H9 (cell line): ENCODE data around the gene TMEM184A. TPM values are rescaled to one million over a fixed set of nuclear protein-coding genes. Genes with fewer than 3 reads are reported as not detected.

ENCODE experiments used
- DNase-seq: peaks from one replicate; pipeline ENCODE4 v3.0.0-alpha.2; 2017
- H2AFZ ChIP-seq: one replicate; pipeline ENCODE4 v1.6.1; 2013; ENCODE audit warnings: mild to moderate bottlenecking, low read length, control low read depth, moderate library complexity
- H2AK5ac ChIP-seq: 2 replicates; pipeline ENCODE4 v1.6.1; 2013; ENCODE audit warnings: low read length, control low read depth, mixed read lengths; ENCODE audit not compliant: insufficient read length
- H2BK120ac ChIP-seq: one replicate; pipeline ENCODE4 v1.6.1; 2013; ENCODE audit warnings: low read depth, mild to moderate bottlenecking, low read length, control low read depth, inconsistent platforms; ENCODE audit not compliant: poor library complexity, severe bottlenecking
- H2BK12ac ChIP-seq: 2 replicates; pipeline ENCODE4 v1.6.1; 2013; ENCODE audit warnings: low read length, control low read depth, mixed read lengths, low read depth; ENCODE audit not compliant: insufficient read length
- H2BK15ac ChIP-seq: 2 replicates; pipeline ENCODE4 v1.6.1; 2013; ENCODE audit warnings: low read depth, low read length, control low read depth
- H2BK20ac ChIP-seq: one replicate; pipeline ENCODE4 v1.6.1; 2013; ENCODE audit warnings: low read depth, mild to moderate bottlenecking, low read length, control low read depth, inconsistent platforms; ENCODE audit not compliant: poor library complexity, severe bottlenecking
- H2BK5ac ChIP-seq: 2 replicates; pipeline ENCODE4 v1.6.1; 2013; ENCODE audit warnings: low read length, control low read depth, mixed read lengths; ENCODE audit not compliant: insufficient read length
- H3K14ac ChIP-seq: 2 replicates; pipeline ENCODE4 v1.6.1; 2013; ENCODE audit warnings: low read length, control low read depth; ENCODE audit not compliant: insufficient read depth
- H3K18ac ChIP-seq: 2 replicates; pipeline ENCODE4 v1.6.1; 2013; ENCODE audit warnings: low read depth, mild to moderate bottlenecking, mixed read lengths, low read length, control low read depth; ENCODE audit not compliant: insufficient read length
- H3K23ac ChIP-seq: 2 replicates; pipeline ENCODE4 v1.6.1; 2013; ENCODE audit warnings: low read length, control low read depth, mixed read lengths, low read depth; ENCODE audit not compliant: insufficient read length
- H3K23me2 ChIP-seq: 2 replicates; pipeline ENCODE4 v1.6.1; 2013; ENCODE audit warnings: low read depth, mild to moderate bottlenecking, mixed read lengths, low read length, control low read depth; ENCODE audit not compliant: insufficient read length, poor library complexity, severe bottlenecking
- H3K27ac ChIP-seq: 2 replicates; pipeline ENCODE4 v1.5.1; 2013; ENCODE audit warnings: low read length, control low read depth, mixed read lengths, low read depth; ENCODE audit not compliant: insufficient read length
- H3K27me3 ChIP-seq: 2 replicates; pipeline ENCODE4 v1.6.1; 2013; ENCODE audit warnings: low read length, control low read depth, inconsistent platforms; ENCODE audit not compliant: insufficient read depth
- H3K4ac ChIP-seq: 2 replicates; pipeline ENCODE4 v1.6.1; 2013; ENCODE audit warnings: low read depth, mild to moderate bottlenecking, control low read depth, inconsistent platforms, low read length, moderate library complexity
- H3K4me1 ChIP-seq: 2 replicates; pipeline ENCODE4 v1.6.1; 2013; ENCODE audit warnings: low read length, control low read depth, inconsistent platforms; ENCODE audit not compliant: insufficient read depth
- H3K4me2 ChIP-seq: 2 replicates; pipeline ENCODE4 v1.6.1; 2013; ENCODE audit warnings: low read length, control low read depth, mixed read lengths; ENCODE audit not compliant: insufficient read length, insufficient read depth
- H3K56ac ChIP-seq: 2 replicates; pipeline ENCODE4 v1.6.1; 2013; ENCODE audit warnings: low read depth, mild to moderate bottlenecking, mixed read lengths, low read length, control low read depth; ENCODE audit not compliant: insufficient read length
- H3K79me1 ChIP-seq: 2 replicates; pipeline ENCODE4 v1.6.1; 2013; ENCODE audit warnings: low read depth, mild to moderate bottlenecking, moderate library complexity, low read length, control low read depth, inconsistent platforms; ENCODE audit not compliant: insufficient read depth, poor library complexity, severe bottlenecking
- H3K79me2 ChIP-seq: 2 replicates; pipeline ENCODE4 v1.6.1; 2013; ENCODE audit warnings: low read length, control low read depth, inconsistent platforms; ENCODE audit not compliant: insufficient read depth
- H3K9ac ChIP-seq: 2 replicates; pipeline ENCODE4 v1.6.1; 2013; ENCODE audit warnings: low read length, control low read depth, mixed read lengths; ENCODE audit not compliant: insufficient read length; ENCODE audit errors: extremely low read depth
- H3K9me3 ChIP-seq: one replicate; pipeline ENCODE4 v1.6.1; 2013; ENCODE audit warnings: low read depth, low read length, inconsistent platforms; ENCODE audit not compliant: control insufficient read depth
- H3T11ph ChIP-seq: one replicate; pipeline ENCODE4 v1.6.1; 2013; ENCODE audit warnings: mild to moderate bottlenecking, low read length, control low read depth, inconsistent platforms
- H4K20me1 ChIP-seq: one replicate; pipeline ENCODE4 v1.6.1; 2013; ENCODE audit not compliant: control insufficient read depth, insufficient read length, insufficient read depth
- H4K5ac ChIP-seq: 2 replicates; pipeline ENCODE4 v1.6.1; 2013; ENCODE audit warnings: low read depth, mild to moderate bottlenecking, mixed read lengths, low read length, control low read depth; ENCODE audit not compliant: insufficient read length
- H4K8ac ChIP-seq: replicated peaks from 2 replicates; pipeline ENCODE4 v1.6.1; 2013; ENCODE audit warnings: low read length, control low read depth, mixed read lengths, low read depth; ENCODE audit not compliant: insufficient read length
- H4K91ac ChIP-seq: 2 replicates; pipeline ENCODE4 v1.6.1; 2013; ENCODE audit warnings: low read depth, mild to moderate bottlenecking, moderate library complexity, mixed read lengths, low read length, control low read depth; ENCODE audit not compliant: insufficient read length
- H3K27ac Mint-ChIP-seq, 3 experiments: 2 replicates in 2 of 3; 3 replicates in 1 of 3; pipeline ENCODE4 v1.8.0; 2020 to 2021; ENCODE audit warnings: mixed read lengths in 3 of 3, mild to moderate bottlenecking in 1 of 3, moderate library complexity in 1 of 3
- H3K27me3 Mint-ChIP-seq: 2 replicates; pipeline ENCODE4 v1.8.0; 2021; ENCODE audit warnings: low read depth, mild to moderate bottlenecking, moderate library complexity, mixed read lengths
- H3K36me3 Mint-ChIP-seq, 3 experiments: 2 replicates in 2 of 3; 3 replicates in 1 of 3; pipeline ENCODE4 v1.8.0; 2020 to 2021; ENCODE audit warnings: low read depth in 3 of 3, mixed read lengths in 3 of 3; ENCODE audit not compliant: insufficient read depth in 1 of 3
- H3K4me1 Mint-ChIP-seq, 2 experiments: 2 replicates each; pipeline ENCODE4 v1.8.0; 2020; ENCODE audit warnings: mixed read lengths in 2 of 2
- H3K4me3 Mint-ChIP-seq, 2 experiments: 2 replicates in 1 of 2; 3 replicates in 1 of 2; pipeline ENCODE4 v1.8.0; 2020 to 2021; ENCODE audit warnings: mild to moderate bottlenecking in 2 of 2, mixed read lengths in 2 of 2, moderate library complexity in 1 of 2
- H3K9me3 Mint-ChIP-seq, 2 experiments: 2 replicates in 1 of 2; 3 replicates in 1 of 2; pipeline ENCODE4 v1.8.0; 2020; ENCODE audit warnings: mild to moderate bottlenecking in 2 of 2, mixed read lengths in 2 of 2, moderate library complexity in 1 of 2
- CTCF ChIP-seq: fragments of 200-600 bp; sonication (generic); conservative IDR thresholded peaks from 3 replicates; pipeline ENCODE4 v1.8.0; 2021; ENCODE audit warnings: antibody characterized with exemption, mild to moderate bottlenecking
- WGBS: extraction: QIAGEN DNeasy Blood & Tissue Kit; methylation state at CpG from one replicate; pipeline ENCODE4 v1.1.7; 2013; ENCODE audit warnings: missing lambda C conversion rate, low lambda C conversion rate, mixed read lengths; ENCODE audit not compliant: insufficient read length; ENCODE audit errors: extremely low coverage; 5-methylcytosine and 5-hydroxymethylcytosine counted together
- total RNA-seq: library from RNA; stranded (reverse); gene quantifications from 2 replicates; pipeline ENCODE4 v1.2.1, GENCODE V29; 2021

The TMEM184A gene
- total RNA-seq, 1 experiment from 2014 or later = 1.3 TPM

GRCh38 chr7:1590887-1591286 lies 34.9 kb upstream of the TMEM184A start:
- Histone ChIP-seq H2BK20ac (no peak overlapping the region), H3K4ac (no peak overlapping the region), H4K91ac (no peak overlapping the region), H3K4me2 (no peak overlapping the region), H2BK5ac (no peak overlapping the region), H2BK12ac (no peak overlapping the region), H4K20me1 (no peaks in the 10 kb centered on the region), H2AK5ac (no peak overlapping the region), H3K18ac (no peak overlapping the region), H3K9me3 (no peaks in the 10 kb centered on the region), H3K79me2 (no peaks in the 10 kb centered on the region), H3K4me1 (no peaks in the 10 kb centered on the region), H3T11ph (no peak overlapping the region), H3K79me1 (no peaks in the 10 kb centered on the region), H2BK15ac (no peak overlapping the region), H4K8ac (no peak overlapping the region), H3K27ac (no peak overlapping the region), H3K23me2 (no peaks in the 10 kb centered on the region), H3K56ac (no peak overlapping the region), H3K23ac (no peak overlapping the region), H2BK120ac (no peak overlapping the region), H3K14ac (no peak overlapping the region), H3K9ac (no peak overlapping the region), H4K5ac (no peak overlapping the region), H2AFZ (no peak overlapping the region), H3K27me3 (no peaks in the 10 kb centered on the region)
- peaks cover 16 to 19% of the 10 kb centered on the region in 2 experiments for H3K4me1 Mint-ChIP-seq
- peak overlapping the region in 1 of 3 experiments; percentile 44; a peak in 1 of 7 replicates for H3K27ac Mint-ChIP-seq
- no peak for DNase-seq
- H3K9me3 Mint-ChIP-seq = peaks cover 7 to 8% of the 10 kb centered on the region in 2 experiments; a peak in 3 of 5 replicates
- no peak overlapping the region for H3K4me3 Mint-ChIP-seq
- no CpG with 5 or more reads among the region's 9 CpGs for WGBS
- TF ChIP-seq CTCF = no peak
- peaks cover 2 to 16% (median 3%) of the 10 kb centered on the region in 3 experiments; a peak in 6 of 7 replicates for H3K36me3 Mint-ChIP-seq
- peaks cover 22% of the 10 kb centered on the region for H3K27me3 Mint-ChIP-seq
